Endodermal cell (in vitro differentiated cells): ENCODE results near the gene CECR2. TPM values are rescaled to one million over a fixed set of nuclear protein-coding genes. Genes with fewer than 3 reads are reported as not detected.

ENCODE experiments used
- DNase-seq: peaks from one replicate; pipeline ENCODE4 v3.0.0-alpha.2; 2017
- H3K27ac ChIP-seq: 2 replicates; pipeline ENCODE4 v1.5.1; 2013; ENCODE audit warnings: mild to moderate bottlenecking, low read depth, low read length, moderate library complexity
- H3K27me3 ChIP-seq: 2 replicates; pipeline ENCODE4 v1.6.1; 2013; ENCODE audit warnings: mild to moderate bottlenecking, low read length, moderate library complexity; ENCODE audit not compliant: insufficient read depth, control insufficient read depth, poor library complexity, severe bottlenecking
- H3K36me3 ChIP-seq: 2 replicates; pipeline ENCODE4 v1.7.0; 2013; ENCODE audit warnings: mild to moderate bottlenecking, low read length, moderate library complexity; ENCODE audit not compliant: control insufficient read depth, insufficient read depth
- H3K4me1 ChIP-seq: one replicate; pipeline ENCODE4 v1.7.0; 2013; ENCODE audit warnings: low read length; ENCODE audit not compliant: control insufficient read depth, insufficient read depth
- H3K4me3 ChIP-seq: 2 replicates; pipeline ENCODE4 v1.5.1; 2013; ENCODE audit warnings: mild to moderate bottlenecking, low read length, moderate library complexity
- H3K9ac ChIP-seq: 2 replicates; pipeline ENCODE4 v1.6.1; 2013; ENCODE audit warnings: mild to moderate bottlenecking, low read length, moderate library complexity; ENCODE audit not compliant: poor library complexity, severe bottlenecking; ENCODE audit errors: extremely low read depth
- H3K9me3 ChIP-seq: 2 replicates; pipeline ENCODE4 v1.6.1; 2013; ENCODE audit warnings: mild to moderate bottlenecking, low read length, moderate library complexity; ENCODE audit not compliant: control insufficient read depth
- H3K27ac Mint-ChIP-seq: 2 replicates; pipeline ENCODE4 v1.8.0; 2020; ENCODE audit warnings: mixed read lengths
- H3K27me3 Mint-ChIP-seq: 2 replicates; pipeline ENCODE4 v1.8.0; 2021; ENCODE audit warnings: mild to moderate bottlenecking, mixed read lengths; ENCODE audit not compliant: insufficient read depth
- H3K36me3 Mint-ChIP-seq: 2 replicates; pipeline ENCODE4 v1.8.0; 2020; ENCODE audit warnings: low read depth, mixed read lengths
- H3K4me1 Mint-ChIP-seq: 2 replicates; pipeline ENCODE4 v1.8.0; 2020; ENCODE audit warnings: mixed read lengths
- H3K4me3 Mint-ChIP-seq: 2 replicates; pipeline ENCODE4 v1.8.0; 2020; ENCODE audit warnings: mild to moderate bottlenecking, moderate library complexity, mixed read lengths
- H3K9me3 Mint-ChIP-seq: 2 replicates; pipeline ENCODE4 v1.8.0; 2020; ENCODE audit warnings: mild to moderate bottlenecking, mixed read lengths
- WGBS, 2 experiments: methylation state at CpG; one replicate each; pipeline versions ENCODE4 v1.1.5 to v1.1.7; 2013; ENCODE audit warnings: missing lambda C conversion rate in 2 of 2, mixed read lengths in 1 of 2; ENCODE audit not compliant: insufficient coverage in 1 of 2, insufficient read length in 1 of 2; 5-methylcytosine and 5-hydroxymethylcytosine counted together
- total RNA-seq, 2 donors: library from RNA; stranded (reverse); fragmentation: NEBNext Ultra II Directional in 1 of 2; extraction: Animal tissue kit (Norgen Biotek cat#: 25700) in 1 of 2; gene quantifications; 2 replicates in 1 of 2; 3 replicates in 1 of 2; pipeline ENCODE4 v1.2.1, GENCODE V29; 2021
- TF ChIP-seq, protein P1 (sequence below): fragments of 200-600 bp; sonication (generic); conservative IDR thresholded peaks from 2 replicates; pipeline ENCODE4 v1.5.0; 2021; ENCODE audit warnings: antibody characterized with exemption, mild to moderate bottlenecking

Gene CECR2
- total RNA-seq, 2 donors from 2014 or later, result 98.9 to 105 TPM

DNA sequence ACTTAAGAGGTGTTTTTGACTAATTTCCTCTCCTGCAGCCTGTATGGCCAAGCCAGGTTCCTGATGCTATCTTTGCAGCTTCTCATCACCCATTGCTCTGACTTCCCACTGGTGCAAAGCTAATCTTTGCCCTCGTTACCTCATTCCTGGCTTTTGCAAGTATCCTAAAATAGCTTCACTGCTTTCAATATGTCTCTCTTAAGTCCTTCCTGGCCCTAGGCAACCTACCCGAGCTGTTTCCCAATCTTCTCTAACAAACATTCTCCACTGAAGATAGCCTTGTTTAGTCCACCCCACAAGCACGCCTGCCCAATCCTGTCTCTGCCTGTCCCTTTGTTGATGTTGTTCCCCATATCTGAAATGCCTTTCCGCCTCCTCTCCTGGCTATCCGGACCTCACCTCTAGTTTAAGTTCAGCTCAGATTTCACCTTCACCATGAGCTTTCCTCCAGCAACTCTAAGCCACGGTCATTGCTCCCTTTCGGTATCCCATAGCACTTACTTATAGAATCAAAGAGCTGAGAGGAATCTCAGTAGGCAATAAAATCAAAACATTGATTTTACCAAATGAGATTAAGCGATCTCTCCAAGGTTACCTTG lies 30.1 kb upstream of the CECR2 start:
- WGBS, 2 experiments, result 80 to 83% methylated on average over 8 of the region's 8 CpGs
- Mint-ChIP-seq H3K4me3 (no peak overlapping the region), H3K27me3 (no peaks in the 10 kb centered on the region), H3K4me1 (peaks cover 9% of the 10 kb centered on the region), H3K9me3 (no peaks in the 10 kb centered on the region), H3K27ac (no peak overlapping the region), H3K36me3 (no peaks in the 10 kb centered on the region)
- no peak for DNase-seq
- Histone ChIP-seq H3K27ac (no peak overlapping the region), H3K4me1 (no peaks in the 10 kb centered on the region), H3K27me3 (no peaks in the 10 kb centered on the region), H3K9me3 (no peaks in the 10 kb centered on the region), H3K4me3 (no peak overlapping the region), H3K36me3 (no peaks in the 10 kb centered on the region), H3K9ac (no peak overlapping the region)
- TF ChIP-seq, protein P1, sequence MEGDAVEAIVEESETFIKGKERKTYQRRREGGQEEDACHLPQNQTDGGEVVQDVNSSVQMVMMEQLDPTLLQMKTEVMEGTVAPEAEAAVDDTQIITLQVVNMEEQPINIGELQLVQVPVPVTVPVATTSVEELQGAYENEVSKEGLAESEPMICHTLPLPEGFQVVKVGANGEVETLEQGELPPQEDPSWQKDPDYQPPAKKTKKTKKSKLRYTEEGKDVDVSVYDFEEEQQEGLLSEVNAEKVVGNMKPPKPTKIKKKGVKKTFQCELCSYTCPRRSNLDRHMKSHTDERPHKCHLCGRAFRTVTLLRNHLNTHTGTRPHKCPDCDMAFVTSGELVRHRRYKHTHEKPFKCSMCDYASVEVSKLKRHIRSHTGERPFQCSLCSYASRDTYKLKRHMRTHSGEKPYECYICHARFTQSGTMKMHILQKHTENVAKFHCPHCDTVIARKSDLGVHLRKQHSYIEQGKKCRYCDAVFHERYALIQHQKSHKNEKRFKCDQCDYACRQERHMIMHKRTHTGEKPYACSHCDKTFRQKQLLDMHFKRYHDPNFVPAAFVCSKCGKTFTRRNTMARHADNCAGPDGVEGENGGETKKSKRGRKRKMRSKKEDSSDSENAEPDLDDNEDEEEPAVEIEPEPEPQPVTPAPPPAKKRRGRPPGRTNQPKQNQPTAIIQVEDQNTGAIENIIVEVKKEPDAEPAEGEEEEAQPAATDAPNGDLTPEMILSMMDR, result no peak

DNA sequence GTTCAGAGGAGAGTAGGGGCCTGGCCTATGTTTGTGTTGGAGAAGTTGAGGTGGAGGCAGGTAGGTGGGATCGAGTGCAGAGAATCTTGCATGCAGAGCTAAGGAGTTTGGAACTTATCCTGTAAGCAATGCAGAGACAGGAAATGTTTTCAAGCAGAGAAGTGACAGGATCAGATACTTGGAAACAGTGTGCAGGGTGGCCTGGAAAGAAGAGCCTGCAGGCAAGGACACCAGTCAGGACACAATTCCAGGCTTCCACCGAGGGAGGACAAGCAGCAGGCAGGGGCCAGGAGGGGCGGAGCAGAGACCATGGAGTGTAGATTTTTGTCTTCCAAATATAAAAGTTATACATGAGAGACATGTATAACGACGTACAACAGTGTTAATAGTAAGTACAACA lies 26.9 kb upstream of the CECR2 start:
- WGBS, 2 experiments, result 84 to 87% methylated on average over 5 of the region's 5 CpGs
- H3K4me3 ChIP-seq, result no peak overlapping the region
- no peak overlapping the region for H3K9ac ChIP-seq
- H3K27me3 ChIP-seq, result no peaks in the 10 kb centered on the region
- no peaks in the 10 kb centered on the region for H3K9me3 Mint-ChIP-seq
- H3K36me3 Mint-ChIP-seq, result no peaks in the 10 kb centered on the region
- no peaks in the 10 kb centered on the region for H3K4me1 ChIP-seq
- H3K4me1 Mint-ChIP-seq, result peaks cover 9% of the 10 kb centered on the region
- no peaks in the 10 kb centered on the region for H3K36me3 ChIP-seq
- no peak overlapping the region for H3K27ac Mint-ChIP-seq
- H3K27ac ChIP-seq, result no peak overlapping the region
- no peaks in the 10 kb centered on the region for H3K9me3 ChIP-seq
- TF ChIP-seq, protein P1, result no peak
- no peak for DNase-seq
- no peak overlapping the region for H3K4me3 Mint-ChIP-seq
- no peaks in the 10 kb centered on the region for H3K27me3 Mint-ChIP-seq

DNA sequence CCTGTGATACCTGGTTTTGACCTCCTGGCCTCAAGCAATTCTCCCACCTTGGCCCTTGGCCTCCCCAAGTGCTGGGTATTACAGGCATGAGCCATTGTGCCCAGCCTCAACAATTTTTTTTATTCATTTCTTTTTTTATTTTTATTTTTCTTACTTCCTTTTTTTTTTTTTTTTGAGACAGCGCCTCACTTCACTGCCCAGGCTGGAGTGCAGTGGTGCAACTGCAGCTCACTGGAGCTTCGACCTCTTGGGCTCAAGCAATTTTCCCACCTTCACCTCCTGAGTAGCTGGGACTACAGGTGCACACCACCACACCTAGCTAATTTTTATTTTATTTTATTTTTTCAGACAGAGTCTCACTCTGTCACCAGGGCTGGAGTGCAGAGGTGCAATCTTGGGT lies 25.5 kb upstream of the CECR2 start:
- WGBS, 2 experiments, result 79 to 89% methylated on average over 2 of the region's 2 CpGs
- H3K4me3 Mint-ChIP-seq, result no peak overlapping the region
- no peaks in the 10 kb centered on the region for H3K36me3 Mint-ChIP-seq
- Histone ChIP-seq H3K27me3 (no peaks in the 10 kb centered on the region), H3K36me3 (no peaks in the 10 kb centered on the region), H3K9me3 (no peaks in the 10 kb centered on the region), H3K4me3 (no peak overlapping the region), H3K4me1 (no peaks in the 10 kb centered on the region), H3K27ac (no peak overlapping the region), H3K9ac (no peak overlapping the region)
- peaks cover 9% of the 10 kb centered on the region for H3K4me1 Mint-ChIP-seq
- H3K27me3 Mint-ChIP-seq, result no peaks in the 10 kb centered on the region
- no peak overlapping the region for H3K27ac Mint-ChIP-seq
- no peaks in the 10 kb centered on the region for H3K9me3 Mint-ChIP-seq
- no peak for DNase-seq
- TF ChIP-seq, protein P1, result no peak
